Lower lobe of right lung (tissue), 2 donors: ENCODE results near the gene MKKS. TPM values are rescaled to one million over a fixed set of nuclear protein-coding genes. Genes with fewer than 3 reads are reported as not detected.

ENCODE experiments used
- ATAC-seq, 2 donors: fragments of 200-7000 bp; cut with Tn5 transposase; one replicate each; pipeline ENCODE4 v1.9.1; 2020 to 2022; ENCODE audit warnings: mild to moderate bottlenecking in 2 of 2, moderate library complexity in 2 of 2
- DNase-seq: peaks from one replicate; pipeline ENCODE4 v3.0.0-alpha.2; 2020
- H3K27ac ChIP-seq: fragments of 200-600 bp; one replicate; pipeline ENCODE4 v1.8.0; 2022
- H3K27me3 ChIP-seq: fragments of 200-600 bp; one replicate; pipeline ENCODE4 v1.8.0; 2022; ENCODE audit warnings: low read depth
- H3K36me3 ChIP-seq: fragments of 200-600 bp; one replicate; pipeline ENCODE4 v1.8.0; 2022; ENCODE audit warnings: mild to moderate bottlenecking
- H3K4me1 ChIP-seq: fragments of 200-600 bp; one replicate; pipeline ENCODE4 v1.8.0; 2022
- H3K4me3 ChIP-seq: fragments of 200-600 bp; one replicate; pipeline ENCODE4 v1.8.0; 2022; ENCODE audit warnings: mild to moderate bottlenecking
- H3K9me3 ChIP-seq: fragments of 200-600 bp; one replicate; pipeline ENCODE4 v1.8.0; 2022
- CTCF ChIP-seq: fragments of 200-600 bp; IDR thresholded peaks from one replicate; pipeline ENCODE4 v1.8.0; 2022; ENCODE audit warnings: antibody characterized with exemption, mild to moderate bottlenecking
- intact Hi-C: fragments of 100-400 bp; cut with DNase I; formaldehyde crosslinking; loops from one replicate; pipeline ENCODE4 v1.11.0; 2022
- total RNA-seq: library from RNA; stranded (reverse); fragmentation: NEBNext Ultra II Directional; extraction: Animal tissue kit (Norgen Biotek cat#: 25700); gene quantifications from one replicate; pipeline ENCODE4 v1.2.1, GENCODE V29; 2021
- donor health status: DM: no; HTN: yes; CAD: no; lungs with severe emphysema.

The MKKS gene
- total RNA-seq, 1 donor from 2014 or later = 16.8 TPM

GRCh38 chr20:10469599-10469998, 35.6 kb upstream of the MKKS start:
- TF ChIP-seq CTCF = peak; percentile 62
- H3K4me1 ChIP-seq = peaks cover 26% of the 10 kb centered on the region
- intact Hi-C loops = no loop called here
- no peaks in the 10 kb centered on the region for H3K9me3 ChIP-seq
- H3K36me3 ChIP-seq = no peaks in the 10 kb centered on the region
- DNase-seq (no peak), ATAC-seq (peak; percentile 72 to 84)
- no peaks in the 10 kb centered on the region for H3K27me3 ChIP-seq
- H3K27ac ChIP-seq = no peak overlapping the region
- no peak overlapping the region for H3K4me3 ChIP-seq

GRCh38 chr20:10469056-10469455, 35.0 kb upstream of the MKKS start:
- Histone ChIP-seq H3K9me3 (no peaks in the 10 kb centered on the region), H3K27ac (no peak overlapping the region), H3K4me1 (peaks cover 20% of the 10 kb centered on the region), H3K36me3 (no peaks in the 10 kb centered on the region), H3K27me3 (no peaks in the 10 kb centered on the region), H3K4me3 (no peak overlapping the region)
- ATAC-seq (peak in 1 of 2 donors; percentile 22), DNase-seq (no peak)
- no peak for TF ChIP-seq CTCF
- intact Hi-C loops = no loop called here

GRCh38 chr20:10468340-10468845, 34.4 kb upstream of the MKKS start:
- ATAC-seq = no peak
- Histone ChIP-seq H3K4me3 (no peak overlapping the region), H3K27ac (no peak overlapping the region), H3K27me3 (no peaks in the 10 kb centered on the region), H3K9me3 (peaks cover 5% of the 10 kb centered on the region), H3K4me1 (peaks cover 20% of the 10 kb centered on the region), H3K36me3 (no peaks in the 10 kb centered on the region)
- intact Hi-C loops = no loop called here
- no peak for DNase-seq
- TF ChIP-seq CTCF = no peak

- H3K36me3 ChIP-seq = no peaks in the 10 kb centered on the region
- no peak for ATAC-seq
- H3K4me1 ChIP-seq = peaks cover 20% of the 10 kb centered on the region
- no peaks in the 10 kb centered on the region for H3K27me3 ChIP-seq
- H3K27ac ChIP-seq = no peak overlapping the region
- H3K4me3 ChIP-seq = no peak overlapping the region
- peaks cover 9% of the 10 kb centered on the region for H3K9me3 ChIP-seq
- no peak for DNase-seq
- no peak for TF ChIP-seq CTCF
- intact Hi-C loops = no loop called here
Observed at GRCh38 chr20:10467681-10468339, 33.8 kb upstream of the MKKS start.

- H3K4me3 ChIP-seq = no peak overlapping the region
- no peak overlapping the region for H3K27ac ChIP-seq
- H3K9me3 ChIP-seq = peaks cover 9% of the 10 kb centered on the region
- no peak for TF ChIP-seq CTCF
- no peak for DNase-seq
- peaks cover 20% of the 10 kb centered on the region for H3K4me1 ChIP-seq
- ATAC-seq = no peak
- H3K36me3 ChIP-seq = no peaks in the 10 kb centered on the region
- H3K27me3 ChIP-seq = no peaks in the 10 kb centered on the region
- intact Hi-C loops = no loop called here
Observed at GRCh38 chr20:10466855-10467254, 32.8 kb upstream of the MKKS start.
